Colonic mucosa (tissue), 4 donors: ENCODE measurements around the gene RALGPS1. TPM values are rescaled to one million over a fixed set of nuclear protein-coding genes. Genes with fewer than 3 reads are reported as not detected.
A peak's percentile ranks its signal among the peaks of the same experiment; 100 is the strongest.

ENCODE experiments used
- DNase-seq: peaks from one replicate; pipeline ENCODE4 v3.0.0-alpha.2; 2020
- H3K27ac ChIP-seq: fragments of 200-600 bp; one replicate; pipeline ENCODE4 v1.8.0; 2021
- H3K27me3 ChIP-seq: fragments of 200-600 bp; one replicate; pipeline ENCODE4 v1.8.0; 2021
- H3K36me3 ChIP-seq: fragments of 200-600 bp; one replicate; pipeline ENCODE4 v1.8.0; 2021
- H3K4me1 ChIP-seq: fragments of 200-600 bp; one replicate; pipeline ENCODE4 v1.8.0; 2021; ENCODE audit warnings: mild to moderate bottlenecking
- H3K4me3 ChIP-seq: fragments of 200-600 bp; one replicate; pipeline ENCODE4 v1.8.0; 2021
- H3K9ac ChIP-seq, 2 donors: one replicate each; pipeline ENCODE4 v1.7.0; 2013; ENCODE audit warnings: control low read depth in 2 of 2, low read depth in 2 of 2, low read length in 2 of 2
- H3K9me3 ChIP-seq: fragments of 200-600 bp; one replicate; pipeline ENCODE4 v1.8.0; 2021
- intact Hi-C: fragments of 100-400 bp; cut with DNase I; formaldehyde crosslinking; loops from one replicate; pipeline ENCODE4 v1.14.1; 2022
- total RNA-seq, 2 donors: library from RNA; stranded (reverse); fragmentation: NEBNext Ultra II Directional in 1 of 2; extraction: Animal tissue kit (Norgen Biotek cat#: 25700) in 1 of 2; gene quantifications; one replicate each; pipeline ENCODE4 v1.2.1, GENCODE V29; 2021
- TF ChIP-seq, protein P1 (sequence below): fragments of 200-600 bp; IDR thresholded peaks from one replicate; pipeline ENCODE4 v1.8.0; 2022; ENCODE audit warnings: antibody characterized with exemption, mild to moderate bottlenecking
- donor health status: healthy.
- donor health status: DM: no; HTN: no; CAD: no.
- donor health status: DM: no; HTN: no; CAD: no.

Gene RALGPS1
- total RNA-seq, 2 donors from 2014 or later = 22.6 to 27.2 TPM

DNA sequence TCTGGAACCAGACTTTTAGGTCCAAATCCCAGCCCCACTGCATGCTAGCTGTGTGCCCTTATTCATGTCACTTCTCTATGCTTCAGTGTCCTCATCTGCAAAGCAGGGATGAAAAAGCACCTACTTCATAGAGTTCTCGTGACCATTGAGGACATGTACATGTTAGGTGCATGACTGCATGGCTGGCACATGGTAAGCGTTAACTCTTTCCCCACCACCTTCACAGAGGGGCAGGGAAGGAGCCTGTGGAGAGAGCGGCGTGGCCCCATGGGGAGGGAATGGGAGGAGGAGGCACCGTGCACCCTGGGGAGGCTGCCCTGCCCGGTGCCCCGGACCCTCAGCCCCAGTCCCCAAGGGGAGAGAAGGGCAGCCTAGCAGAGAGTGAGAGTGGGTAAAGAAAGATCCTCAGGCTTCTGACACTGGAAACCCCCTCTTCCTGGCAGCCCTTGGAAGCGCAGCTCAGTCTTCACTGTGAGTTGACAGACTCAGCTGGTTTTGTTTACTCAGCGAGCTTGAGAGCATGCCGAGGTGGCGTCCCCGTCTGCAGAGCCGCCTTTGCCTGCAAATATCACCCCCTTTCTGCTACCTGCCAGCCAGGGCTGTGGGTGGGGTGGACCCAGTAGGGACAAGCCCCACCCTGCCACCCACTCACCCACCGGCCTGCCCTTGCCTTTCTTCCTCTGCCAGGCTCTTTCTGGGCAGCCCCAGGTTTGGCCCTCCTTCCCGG is 218.5 kb downstream of the RALGPS1 start:
- H3K27ac ChIP-seq = peak overlapping the region; percentile 52
- no peaks in the 10 kb centered on the region for H3K36me3 ChIP-seq
- H3K27me3 ChIP-seq = no peaks in the 10 kb centered on the region
- intact Hi-C loops = no loop called here
- no peaks in the 10 kb centered on the region for H3K4me1 ChIP-seq
- DNase-seq = no peak
- no peaks in the 10 kb centered on the region for H3K9me3 ChIP-seq
- TF ChIP-seq, protein P1, sequence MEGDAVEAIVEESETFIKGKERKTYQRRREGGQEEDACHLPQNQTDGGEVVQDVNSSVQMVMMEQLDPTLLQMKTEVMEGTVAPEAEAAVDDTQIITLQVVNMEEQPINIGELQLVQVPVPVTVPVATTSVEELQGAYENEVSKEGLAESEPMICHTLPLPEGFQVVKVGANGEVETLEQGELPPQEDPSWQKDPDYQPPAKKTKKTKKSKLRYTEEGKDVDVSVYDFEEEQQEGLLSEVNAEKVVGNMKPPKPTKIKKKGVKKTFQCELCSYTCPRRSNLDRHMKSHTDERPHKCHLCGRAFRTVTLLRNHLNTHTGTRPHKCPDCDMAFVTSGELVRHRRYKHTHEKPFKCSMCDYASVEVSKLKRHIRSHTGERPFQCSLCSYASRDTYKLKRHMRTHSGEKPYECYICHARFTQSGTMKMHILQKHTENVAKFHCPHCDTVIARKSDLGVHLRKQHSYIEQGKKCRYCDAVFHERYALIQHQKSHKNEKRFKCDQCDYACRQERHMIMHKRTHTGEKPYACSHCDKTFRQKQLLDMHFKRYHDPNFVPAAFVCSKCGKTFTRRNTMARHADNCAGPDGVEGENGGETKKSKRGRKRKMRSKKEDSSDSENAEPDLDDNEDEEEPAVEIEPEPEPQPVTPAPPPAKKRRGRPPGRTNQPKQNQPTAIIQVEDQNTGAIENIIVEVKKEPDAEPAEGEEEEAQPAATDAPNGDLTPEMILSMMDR = no peak
- H3K9ac ChIP-seq = no peak overlapping the region
- no peak overlapping the region for H3K4me3 ChIP-seq

- DNase-seq = no peak
- H3K9ac ChIP-seq = no peak overlapping the region
- H3K9me3 ChIP-seq = no peaks in the 10 kb centered on the region
- H3K36me3 ChIP-seq = no peaks in the 10 kb centered on the region
- no peak overlapping the region for H3K4me3 ChIP-seq
- peak overlapping the region; percentile 52 for H3K27ac ChIP-seq
- H3K4me1 ChIP-seq = no peaks in the 10 kb centered on the region
- no peaks in the 10 kb centered on the region for H3K27me3 ChIP-seq
- intact Hi-C loops = no loop called here
- TF ChIP-seq, protein P1 = no peak
These were observed 219.2 kb downstream of the RALGPS1 start for GRCh38 chr9:127133739-127134167.

DNA sequence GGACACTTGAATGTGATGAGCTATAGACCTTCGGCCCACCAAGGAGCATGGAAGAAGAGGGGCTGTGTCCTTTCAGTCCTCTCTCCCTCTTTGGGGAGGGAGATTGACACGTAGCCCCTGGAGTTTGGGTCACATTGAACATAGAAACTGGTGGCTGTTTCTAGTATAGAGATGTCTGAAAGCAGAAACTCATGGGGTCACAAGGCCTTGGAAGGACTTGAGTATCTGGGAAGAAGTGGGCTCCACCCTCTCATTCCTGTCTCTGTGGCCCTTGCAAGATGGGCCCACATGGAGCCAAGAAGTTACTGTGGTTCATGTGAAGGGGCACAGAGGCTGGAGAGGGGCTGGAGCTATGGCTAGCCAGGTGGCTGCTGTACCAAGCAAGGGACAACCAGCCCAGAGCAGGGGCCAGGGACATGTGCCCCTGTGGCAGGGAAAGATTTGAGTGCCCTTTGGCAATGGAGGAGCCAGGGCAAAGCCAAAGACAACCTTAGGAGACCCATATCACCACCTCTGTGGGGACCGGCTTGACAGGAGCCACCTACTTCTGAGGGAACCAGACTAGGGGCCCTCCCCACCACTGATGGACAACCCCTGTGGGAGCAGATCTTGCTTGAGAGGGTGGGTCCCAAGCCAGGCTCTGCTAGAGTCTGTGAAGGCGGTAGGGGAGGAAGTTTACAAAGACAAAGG is 220.6 kb downstream of the RALGPS1 start:
- Histone ChIP-seq H3K4me1 (no peaks in the 10 kb centered on the region), H3K9me3 (no peaks in the 10 kb centered on the region)
- no peak for DNase-seq

DNA sequence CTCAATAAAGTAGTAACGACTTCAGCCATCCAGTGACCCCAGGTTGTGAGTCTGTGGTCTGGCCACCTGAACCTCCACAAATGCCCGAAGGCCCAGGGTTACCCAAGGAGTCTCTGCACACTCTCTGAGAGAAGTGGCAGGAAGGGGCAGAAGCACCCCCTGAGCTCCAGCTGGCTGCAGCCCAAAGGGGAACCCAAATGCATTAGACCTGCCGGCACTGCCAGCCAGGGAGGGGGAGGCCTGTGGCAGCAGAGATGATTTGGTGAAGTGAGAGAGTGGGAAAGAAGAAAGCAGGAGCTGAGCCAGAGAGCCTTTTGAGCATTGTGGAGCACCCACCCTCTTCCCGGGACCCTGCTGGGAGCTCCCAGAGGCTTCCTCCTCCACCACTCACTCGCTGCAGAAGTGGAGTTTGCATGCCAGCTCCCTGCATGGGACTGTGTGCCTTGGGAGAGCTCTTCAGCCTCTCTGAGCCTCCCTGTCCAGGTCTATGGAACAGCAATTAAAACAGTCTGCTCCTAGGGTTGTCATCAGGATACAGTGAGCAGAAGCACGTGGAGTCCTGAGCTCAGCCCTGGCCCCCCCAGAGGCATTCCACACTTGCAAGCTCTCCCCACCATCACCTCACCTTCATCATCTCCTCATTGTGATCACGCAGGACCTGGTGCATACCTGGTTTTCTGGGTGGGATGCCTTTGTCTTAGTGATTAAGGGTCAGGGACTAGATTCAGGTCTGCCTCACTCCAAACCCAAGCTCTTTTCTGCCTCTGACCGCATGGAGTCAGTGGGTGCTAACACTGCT is 221.7 kb downstream of the RALGPS1 start:
- H3K36me3 ChIP-seq = no peaks in the 10 kb centered on the region
- H3K9ac ChIP-seq = no peak overlapping the region
- no peak overlapping the region for H3K4me3 ChIP-seq
- H3K9me3 ChIP-seq = no peaks in the 10 kb centered on the region
- H3K27me3 ChIP-seq = no peaks in the 10 kb centered on the region
- intact Hi-C loops = no loop called here
- no peak overlapping the region for H3K27ac ChIP-seq
- no peak for DNase-seq
- TF ChIP-seq, protein P1 = no peak
- no peaks in the 10 kb centered on the region for H3K4me1 ChIP-seq

More for the DNA sequence above, 220.6 kb downstream of the RALGPS1 start:
- no peak overlapping the region for H3K4me3 ChIP-seq
- intact Hi-C loops = no loop called here
- no peak overlapping the region for H3K9ac ChIP-seq
- H3K27me3 ChIP-seq = no peaks in the 10 kb centered on the region
- H3K27ac ChIP-seq = peak overlapping the region; percentile 52
- no peaks in the 10 kb centered on the region for H3K36me3 ChIP-seq
- TF ChIP-seq, protein P1 = no peak

DNA sequence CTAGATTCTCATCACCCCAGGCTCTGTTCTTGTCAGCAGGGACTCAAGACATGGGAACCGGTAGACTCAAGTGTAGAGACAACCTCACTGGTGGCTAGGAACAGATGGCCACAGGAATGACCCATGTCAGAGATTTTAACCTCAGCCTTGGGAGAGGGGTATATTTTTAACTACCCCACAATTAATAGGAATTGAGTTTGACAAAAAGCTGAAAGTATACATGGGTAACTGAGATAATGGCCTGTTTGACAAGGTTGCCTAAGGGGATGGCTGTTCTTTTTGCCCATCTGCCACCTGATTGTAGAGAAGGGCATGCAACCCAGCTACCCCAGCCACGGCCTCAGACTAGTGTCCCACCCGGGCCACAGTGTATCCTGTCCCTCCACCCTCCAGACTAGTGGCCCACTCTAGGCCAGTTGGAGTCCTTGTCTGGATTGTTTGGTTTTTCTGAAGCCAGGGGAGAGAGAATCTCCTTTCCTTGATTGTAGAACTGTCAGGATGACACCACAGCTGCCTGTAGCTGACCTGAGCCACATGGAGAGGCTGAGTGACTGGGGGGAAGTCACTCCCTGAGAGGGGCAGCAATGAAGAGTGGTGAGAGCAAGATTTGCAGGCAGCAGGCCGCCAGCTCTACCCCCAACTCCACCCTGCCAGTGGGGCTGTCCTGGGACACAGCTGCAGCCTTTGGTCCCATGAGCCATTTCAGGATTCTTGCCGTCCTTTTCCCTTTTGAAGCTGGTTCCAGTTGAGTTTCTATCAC is 222.5 kb downstream of the RALGPS1 start:
- H3K4me1 ChIP-seq = no peaks in the 10 kb centered on the region
- TF ChIP-seq, protein P1 = no peak
- H3K9ac ChIP-seq = no peak overlapping the region
- no peaks in the 10 kb centered on the region for H3K27me3 ChIP-seq
- no peak overlapping the region for H3K4me3 ChIP-seq
- H3K36me3 ChIP-seq = no peaks in the 10 kb centered on the region
- DNase-seq = no peak
- intact Hi-C loops = no loop called here
- H3K9me3 ChIP-seq = no peaks in the 10 kb centered on the region
- H3K27ac ChIP-seq = no peak overlapping the region
